ENCODE measurements around the gene CPAMD8. TPM values are rescaled to one million over a fixed set of nuclear protein-coding genes. Genes with fewer than 3 reads are reported as not detected.

The CPAMD8 gene
- total RNA-seq, 3 donors from 2014 or later = 2.3 to 5.8 (median 3.1) TPM

DNA sequence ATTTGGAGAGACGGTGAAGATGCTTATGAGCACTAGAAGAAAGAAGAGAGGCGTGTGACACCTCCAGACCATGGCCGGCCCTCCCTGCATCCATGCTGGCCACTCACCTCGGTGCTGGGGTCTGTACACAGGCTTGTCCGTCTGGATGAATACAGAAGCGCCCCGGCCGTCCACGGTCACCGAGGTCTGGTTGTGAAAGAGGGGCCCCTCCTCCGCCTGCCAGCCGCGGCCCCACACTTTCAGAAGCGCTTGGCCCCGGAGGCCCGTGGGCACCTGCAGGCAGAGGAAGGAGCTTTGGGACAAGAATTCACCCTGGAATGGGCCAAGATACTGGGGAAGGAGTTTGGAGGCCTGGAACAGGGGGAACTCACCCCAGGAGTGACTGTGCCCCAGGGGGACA lies 15.1 kb downstream of the CPAMD8 start:
- DNase-seq (no peak), ATAC-seq (no peak)
- TF ChIP-seq, protein P1, sequence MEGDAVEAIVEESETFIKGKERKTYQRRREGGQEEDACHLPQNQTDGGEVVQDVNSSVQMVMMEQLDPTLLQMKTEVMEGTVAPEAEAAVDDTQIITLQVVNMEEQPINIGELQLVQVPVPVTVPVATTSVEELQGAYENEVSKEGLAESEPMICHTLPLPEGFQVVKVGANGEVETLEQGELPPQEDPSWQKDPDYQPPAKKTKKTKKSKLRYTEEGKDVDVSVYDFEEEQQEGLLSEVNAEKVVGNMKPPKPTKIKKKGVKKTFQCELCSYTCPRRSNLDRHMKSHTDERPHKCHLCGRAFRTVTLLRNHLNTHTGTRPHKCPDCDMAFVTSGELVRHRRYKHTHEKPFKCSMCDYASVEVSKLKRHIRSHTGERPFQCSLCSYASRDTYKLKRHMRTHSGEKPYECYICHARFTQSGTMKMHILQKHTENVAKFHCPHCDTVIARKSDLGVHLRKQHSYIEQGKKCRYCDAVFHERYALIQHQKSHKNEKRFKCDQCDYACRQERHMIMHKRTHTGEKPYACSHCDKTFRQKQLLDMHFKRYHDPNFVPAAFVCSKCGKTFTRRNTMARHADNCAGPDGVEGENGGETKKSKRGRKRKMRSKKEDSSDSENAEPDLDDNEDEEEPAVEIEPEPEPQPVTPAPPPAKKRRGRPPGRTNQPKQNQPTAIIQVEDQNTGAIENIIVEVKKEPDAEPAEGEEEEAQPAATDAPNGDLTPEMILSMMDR (IDR thresholded peaks at IDR 0.05) = no peak
- Histone ChIP-seq H3K4me3 (no peak overlapping the region), H3K36me3 (ENCODE audit: low read depth) (no peaks in the 10 kb centered on the region), H3K4me1 (ENCODE audit: low read depth) (peaks cover 4% of the 10 kb centered on the region), H3K9me3 (no peaks in the 10 kb centered on the region)
- intact Hi-C loops (cut with DNase I, micrococcal nuclease) = no loop called here

DNA sequence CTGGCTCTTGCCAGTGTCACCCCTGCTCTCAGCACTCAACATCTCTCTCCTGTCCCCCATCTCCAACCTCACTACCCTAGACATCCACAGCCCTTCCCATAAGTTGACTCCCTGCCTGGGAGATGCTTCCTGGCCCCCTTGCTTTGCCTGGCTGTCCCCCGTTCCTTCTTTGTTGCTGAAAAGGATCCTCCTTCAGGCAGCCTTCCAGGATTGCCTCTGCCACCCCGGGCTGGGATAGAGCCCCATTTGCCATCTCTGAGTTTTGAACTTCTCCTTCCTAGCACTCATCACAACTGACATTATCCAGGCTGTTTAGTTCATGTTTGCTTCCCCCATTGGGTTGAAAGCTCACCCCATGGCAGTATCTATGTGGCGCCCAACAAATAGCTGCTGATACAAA lies 20.0 kb downstream of the CPAMD8 start:
- H3K4me3 ChIP-seq = no peak overlapping the region
- H3K9me3 ChIP-seq = no peaks in the 10 kb centered on the region
- no peaks in the 10 kb centered on the region for H3K4me1 ChIP-seq (ENCODE audit: low read depth)
- intact Hi-C loops (cut with DNase I, micrococcal nuclease) = no loop called here
- DNase-seq (no peak), ATAC-seq (no peak)
- H3K36me3 ChIP-seq (ENCODE audit: low read depth) = no peaks in the 10 kb centered on the region
- TF ChIP-seq, protein P1 (IDR thresholded peaks at IDR 0.05) = no peak

DNA sequence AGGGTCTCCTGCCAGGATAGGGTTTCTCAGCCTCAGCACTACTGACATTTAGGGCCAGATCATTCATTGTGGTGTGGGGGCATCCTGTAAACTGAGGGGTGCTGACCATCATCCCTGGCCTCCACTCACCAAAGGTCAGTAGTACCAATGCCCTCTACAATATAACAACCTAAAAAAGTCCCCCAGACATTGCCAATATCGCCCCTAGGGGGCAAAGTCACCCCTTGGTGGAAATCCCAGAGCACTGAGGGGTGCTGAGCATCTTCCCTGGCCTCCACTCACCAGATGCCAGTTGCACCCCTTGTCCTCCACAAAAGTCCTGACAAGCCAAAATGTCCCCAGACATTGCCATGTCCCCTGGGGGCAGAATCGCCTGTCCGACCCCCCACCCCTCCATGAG lies 21.6 kb downstream of the CPAMD8 start:
- DNase-seq (no peak), ATAC-seq (no peak)
- H3K4me1 ChIP-seq (ENCODE audit: low read depth) = no peaks in the 10 kb centered on the region
- intact Hi-C loops (cut with DNase I, micrococcal nuclease) = no loop called here
- no peak overlapping the region for H3K4me3 ChIP-seq
- TF ChIP-seq, protein P1 (IDR thresholded peaks at IDR 0.05) = no peak
- no peaks in the 10 kb centered on the region for H3K9me3 ChIP-seq
- no peaks in the 10 kb centered on the region for H3K36me3 ChIP-seq (ENCODE audit: low read depth)

DNA sequence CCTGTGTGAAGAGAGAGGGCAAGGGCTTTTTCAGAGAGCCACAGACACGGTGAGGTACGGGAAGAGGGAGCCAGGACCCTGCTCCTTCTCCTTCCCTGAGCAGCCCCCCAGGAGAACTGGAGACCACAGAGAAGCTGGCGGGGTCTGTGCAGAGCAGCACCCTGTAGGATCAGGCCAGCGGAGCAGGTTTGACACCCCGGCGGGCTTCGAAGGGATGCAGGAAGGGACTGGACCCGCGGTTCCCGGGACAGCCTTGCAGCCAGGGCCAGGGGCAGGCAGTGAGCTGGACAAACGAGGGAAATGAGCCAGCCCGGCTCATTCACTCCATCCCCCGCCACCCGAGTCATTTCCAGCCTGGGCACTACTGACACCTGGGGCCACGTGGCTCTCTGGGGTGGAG lies 22.2 kb downstream of the CPAMD8 start:
- Histone ChIP-seq H3K9me3 (no peaks in the 10 kb centered on the region), H3K4me3 (no peak overlapping the region), H3K36me3 (ENCODE audit: low read depth) (no peaks in the 10 kb centered on the region), H3K4me1 (ENCODE audit: low read depth) (no peaks in the 10 kb centered on the region)
- intact Hi-C loops (cut with DNase I, micrococcal nuclease) = no loop called here
- TF ChIP-seq, protein P1 (IDR thresholded peaks at IDR 0.05) = no peak
- ATAC-seq (no peak), DNase-seq (no peak)

DNA sequence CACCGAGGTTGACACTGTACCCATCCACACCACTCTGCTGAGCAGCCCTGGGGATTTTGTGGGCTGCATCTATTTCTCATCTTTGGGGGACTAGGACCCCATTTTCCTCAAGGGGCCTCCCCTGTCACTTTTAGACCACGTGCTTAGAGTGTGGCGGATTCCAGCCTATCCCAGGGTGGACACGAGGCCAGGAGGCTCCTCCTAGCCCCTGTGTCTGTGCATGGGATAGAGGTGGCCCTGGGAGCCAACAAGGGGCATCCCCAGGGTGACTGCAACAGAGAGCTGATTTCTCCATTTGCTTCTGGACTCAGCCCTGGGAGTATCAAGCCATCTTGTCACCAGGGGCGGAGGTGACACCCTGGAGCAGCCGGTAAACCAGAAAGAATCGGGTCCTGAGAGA lies 24.2 kb downstream of the CPAMD8 start:
- DNase-seq = no peak
- Histone ChIP-seq H3K36me3 (ENCODE audit: low read depth) (no peaks in the 10 kb centered on the region), H3K4me3 (no peak overlapping the region), H3K4me1 (ENCODE audit: low read depth) (no peaks in the 10 kb centered on the region), H3K9me3 (no peaks in the 10 kb centered on the region)
- ATAC-seq = no peak
- intact Hi-C loops (cut with DNase I, micrococcal nuclease) = no loop called here
- TF ChIP-seq, protein P1 (IDR thresholded peaks at IDR 0.05) = no peak

DNA sequence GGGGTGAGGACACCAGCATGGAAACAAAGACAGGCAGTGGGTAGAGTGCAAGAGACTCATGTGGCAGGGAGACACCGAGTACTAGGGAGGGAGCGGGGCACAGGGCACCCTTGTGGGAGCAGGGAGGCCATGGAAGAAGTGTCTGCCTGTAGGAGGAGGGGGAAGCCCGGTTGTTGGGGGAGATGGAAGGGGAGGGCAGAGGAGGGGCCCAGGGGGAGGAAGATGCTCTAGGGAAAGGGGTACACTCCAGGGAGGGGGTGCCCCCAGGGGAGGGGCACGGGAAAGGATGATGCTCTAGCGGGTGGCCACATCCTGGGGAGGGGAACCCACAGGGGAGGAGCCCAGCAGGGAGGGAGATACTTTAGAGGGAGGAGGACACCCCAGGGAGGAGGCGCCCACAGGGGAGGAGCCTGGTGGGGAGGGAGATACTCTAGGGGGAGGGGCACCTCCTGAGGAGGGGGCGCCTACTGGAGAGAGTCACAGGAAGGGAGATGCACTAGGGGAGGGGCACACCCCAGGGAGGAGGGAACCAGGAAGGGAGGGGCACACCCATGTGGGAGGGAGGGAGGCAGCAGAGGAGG lies 24.9 kb downstream of the CPAMD8 start:
- Histone ChIP-seq H3K4me3 (no peak overlapping the region), H3K9me3 (no peaks in the 10 kb centered on the region), H3K4me1 (ENCODE audit: low read depth) (no peaks in the 10 kb centered on the region), H3K36me3 (ENCODE audit: low read depth) (no peaks in the 10 kb centered on the region)
- ATAC-seq (peak; percentile 86), DNase-seq (peak; percentile 35 to 82 (median 59))
- TF ChIP-seq, protein P1 (IDR thresholded peaks at IDR 0.05) = no peak
- intact Hi-C loops (cut with DNase I, micrococcal nuclease) = no loop called here

Data from mucosa of descending colon (tissue), 3 donors.